ENCODE data around the gene MLLT6. TPM values are rescaled to one million over a fixed set of nuclear protein-coding genes. Genes with fewer than 3 reads are reported as not detected.

MLLT6 gene
- total and polyA plus RNA-seq, 2 of the 13 experiments (the other 11 are each of a cell fraction or from before 2014, with no cell fraction given) = 50.7 to 69.5 TPM

DNA sequence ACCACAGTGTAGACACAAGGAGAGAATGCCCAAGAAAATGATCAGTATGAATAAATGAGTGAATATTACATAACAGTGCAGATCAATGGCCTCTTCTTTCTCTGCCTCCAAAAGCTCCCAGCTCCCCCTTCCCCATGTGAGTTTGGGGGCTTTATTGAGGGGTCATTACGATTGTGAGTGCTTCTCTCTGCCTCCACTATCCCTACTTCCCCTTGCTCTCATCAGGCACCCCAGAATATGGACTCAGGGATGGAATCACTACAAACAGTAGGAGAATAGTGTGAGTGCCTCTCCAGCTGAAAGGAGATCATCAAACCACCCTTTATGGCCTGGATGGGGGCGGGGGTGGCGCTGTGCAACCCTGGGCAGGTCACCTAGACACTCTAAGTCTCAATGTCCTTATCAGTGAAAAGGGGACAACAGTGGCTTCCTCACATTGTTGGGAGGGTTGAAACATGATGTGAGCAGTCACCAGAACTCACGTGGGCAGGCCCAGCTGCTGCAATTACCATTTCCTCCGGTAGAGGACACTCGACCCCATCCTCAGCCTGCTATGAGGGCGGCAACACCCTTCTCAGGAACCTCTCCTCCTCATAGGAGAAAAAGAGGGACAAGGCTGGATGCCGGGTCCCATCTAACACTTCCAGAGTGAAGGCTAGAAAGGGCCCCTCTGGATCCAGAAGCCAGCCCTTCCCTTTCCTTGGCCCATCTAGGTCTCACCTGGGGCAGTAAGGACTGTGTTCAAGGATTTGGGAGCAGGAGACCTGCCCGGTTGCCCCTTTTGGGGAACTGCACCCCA is 28.2 kb upstream of the MLLT6 start (continued):
- TF ChIP-seq, protein P1, sequence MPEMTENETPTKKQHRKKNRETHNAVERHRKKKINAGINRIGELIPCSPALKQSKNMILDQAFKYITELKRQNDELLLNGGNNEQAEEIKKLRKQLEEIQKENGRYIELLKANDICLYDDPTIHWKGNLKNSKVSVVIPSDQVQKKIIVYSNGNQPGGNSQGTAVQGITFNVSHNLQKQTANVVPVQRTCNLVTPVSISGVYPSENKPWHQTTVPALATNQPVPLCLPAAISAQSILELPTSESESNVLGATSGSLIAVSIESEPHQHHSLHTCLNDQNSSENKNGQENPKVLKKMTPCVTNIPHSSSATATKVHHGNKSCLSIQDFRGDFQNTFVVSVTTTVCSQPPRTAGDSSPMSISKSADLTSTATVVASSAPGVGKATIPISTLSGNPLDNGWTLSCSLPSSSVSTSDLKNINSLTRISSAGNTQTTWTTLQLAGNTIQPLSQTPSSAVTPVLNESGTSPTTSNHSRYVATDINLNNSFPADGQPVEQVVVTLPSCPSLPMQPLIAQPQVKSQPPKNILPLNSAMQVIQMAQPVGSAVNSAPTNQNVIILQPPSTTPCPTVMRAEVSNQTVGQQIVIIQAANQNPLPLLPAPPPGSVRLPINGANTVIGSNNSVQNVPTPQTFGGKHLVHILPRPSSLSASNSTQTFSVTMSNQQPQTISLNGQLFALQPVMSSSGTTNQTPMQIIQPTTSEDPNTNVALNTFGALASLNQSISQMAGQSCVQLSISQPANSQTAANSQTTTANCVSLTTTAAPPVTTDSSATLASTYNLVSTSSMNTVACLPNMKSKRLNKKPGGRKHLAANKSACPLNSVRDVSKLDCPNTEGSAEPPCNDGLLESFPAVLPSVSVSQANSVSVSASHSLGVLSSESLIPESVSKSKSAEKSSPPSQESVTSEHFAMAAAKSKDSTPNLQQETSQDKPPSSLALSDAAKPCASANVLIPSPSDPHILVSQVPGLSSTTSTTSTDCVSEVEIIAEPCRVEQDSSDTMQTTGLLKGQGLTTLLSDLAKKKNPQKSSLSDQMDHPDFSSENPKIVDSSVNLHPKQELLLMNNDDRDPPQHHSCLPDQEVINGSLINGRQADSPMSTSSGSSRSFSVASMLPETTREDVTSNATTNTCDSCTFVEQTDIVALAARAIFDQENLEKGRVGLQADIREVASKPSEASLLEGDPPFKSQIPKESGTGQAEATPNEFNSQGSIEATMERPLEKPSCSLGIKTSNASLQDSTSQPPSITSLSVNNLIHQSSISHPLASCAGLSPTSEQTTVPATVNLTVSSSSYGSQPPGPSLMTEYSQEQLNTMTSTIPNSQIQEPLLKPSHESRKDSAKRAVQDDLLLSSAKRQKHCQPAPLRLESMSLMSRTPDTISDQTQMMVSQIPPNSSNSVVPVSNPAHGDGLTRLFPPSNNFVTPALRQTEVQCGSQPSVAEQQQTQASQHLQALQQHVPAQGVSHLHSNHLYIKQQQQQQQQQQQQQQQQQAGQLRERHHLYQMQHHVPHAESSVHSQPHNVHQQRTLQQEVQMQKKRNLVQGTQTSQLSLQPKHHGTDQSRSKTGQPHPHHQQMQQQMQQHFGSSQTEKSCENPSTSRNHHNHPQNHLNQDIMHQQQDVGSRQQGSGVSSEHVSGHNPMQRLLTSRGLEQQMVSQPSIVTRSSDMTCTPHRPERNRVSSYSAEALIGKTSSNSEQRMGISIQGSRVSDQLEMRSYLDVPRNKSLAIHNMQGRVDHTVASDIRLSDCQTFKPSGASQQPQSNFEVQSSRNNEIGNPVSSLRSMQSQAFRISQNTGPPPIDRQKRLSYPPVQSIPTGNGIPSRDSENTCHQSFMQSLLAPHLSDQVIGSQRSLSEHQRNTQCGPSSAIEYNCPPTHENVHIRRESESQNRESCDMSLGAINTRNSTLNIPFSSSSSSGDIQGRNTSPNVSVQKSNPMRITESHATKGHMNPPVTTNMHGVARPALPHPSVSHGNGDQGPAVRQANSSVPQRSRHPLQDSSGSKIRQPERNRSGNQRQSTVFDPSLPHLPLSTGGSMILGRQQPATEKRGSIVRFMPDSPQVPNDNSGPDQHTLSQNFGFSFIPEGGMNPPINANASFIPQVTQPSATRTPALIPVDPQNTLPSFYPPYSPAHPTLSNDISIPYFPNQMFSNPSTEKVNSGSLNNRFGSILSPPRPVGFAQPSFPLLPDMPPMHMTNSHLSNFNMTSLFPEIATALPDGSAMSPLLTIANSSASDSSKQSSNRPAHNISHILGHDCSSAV (CRISPR knock-in tag; IDR thresholded peaks at IDR 0.05; ENCODE audit: borderline replicate concordance) = no peak
- TF ChIP-seq ZNF720 (CRISPR knock-in tag; IDR thresholded peaks at IDR 0.05) (no peak), ZNF790 (CRISPR knock-in tag; IDR thresholded peaks at IDR 0.05; ENCODE audit: borderline replicate concordance) (no peak), SOX5 (CRISPR knock-in tag; IDR thresholded peaks at IDR 0.05; ENCODE audit: borderline replicate concordance) (peak; percentile 84), KLF16 (CRISPR knock-in tag; IDR thresholded peaks at IDR 0.05) (peak in 1 of 2 experiments; percentile 85; a peak in 2 of 4 replicates), NRL (CRISPR knock-in tag; IDR thresholded peaks at IDR 0.05; ENCODE audit: borderline replicate concordance) (0 out of 2 replicates have a peak, but pooled peaks have one; percentile 41), AKAP8 (CRISPR knock-in tag; IDR thresholded peaks at IDR 0.05) (0 out of 2 replicates have a peak, but pooled peaks have one; percentile 19), SKI (IDR thresholded peaks at IDR 0.05; ENCODE audit: partially characterized antibody) (peak; percentile 37), ZFYVE20 (CRISPR knock-in tag; IDR thresholded peaks at IDR 0.05; ENCODE audit: borderline replicate concordance, low read depth) (no peak), HHEX (CRISPR knock-in tag; IDR thresholded peaks at IDR 0.05) (no peak), ZNF234 (CRISPR knock-in tag; conservative IDR thresholded peaks at IDR 0.05) (no peak), ZNF577 (CRISPR knock-in tag; IDR thresholded peaks at IDR 0.05; ENCODE audit: borderline replicate concordance, low read depth) (no peak), NCOA1 (CRISPR knock-in tag; IDR thresholded peaks at IDR 0.05) (no peak), MZF1 (CRISPR knock-in tag; IDR thresholded peaks at IDR 0.05; ENCODE audit: borderline replicate concordance) (0 out of 2 replicates have a peak, but pooled peaks have one; percentile 55), ZNF788 (CRISPR knock-in tag; IDR thresholded peaks at IDR 0.05; ENCODE audit: borderline replicate concordance) (no peak), NFE2L2 (IDR thresholded peaks at IDR 0.05; ENCODE audit: low read length) (no peak), SMC3 (IDR thresholded peaks at IDR 0.05; ENCODE audit: low read length) (peak; percentile 97)
- TF ChIP-seq, protein P2, sequence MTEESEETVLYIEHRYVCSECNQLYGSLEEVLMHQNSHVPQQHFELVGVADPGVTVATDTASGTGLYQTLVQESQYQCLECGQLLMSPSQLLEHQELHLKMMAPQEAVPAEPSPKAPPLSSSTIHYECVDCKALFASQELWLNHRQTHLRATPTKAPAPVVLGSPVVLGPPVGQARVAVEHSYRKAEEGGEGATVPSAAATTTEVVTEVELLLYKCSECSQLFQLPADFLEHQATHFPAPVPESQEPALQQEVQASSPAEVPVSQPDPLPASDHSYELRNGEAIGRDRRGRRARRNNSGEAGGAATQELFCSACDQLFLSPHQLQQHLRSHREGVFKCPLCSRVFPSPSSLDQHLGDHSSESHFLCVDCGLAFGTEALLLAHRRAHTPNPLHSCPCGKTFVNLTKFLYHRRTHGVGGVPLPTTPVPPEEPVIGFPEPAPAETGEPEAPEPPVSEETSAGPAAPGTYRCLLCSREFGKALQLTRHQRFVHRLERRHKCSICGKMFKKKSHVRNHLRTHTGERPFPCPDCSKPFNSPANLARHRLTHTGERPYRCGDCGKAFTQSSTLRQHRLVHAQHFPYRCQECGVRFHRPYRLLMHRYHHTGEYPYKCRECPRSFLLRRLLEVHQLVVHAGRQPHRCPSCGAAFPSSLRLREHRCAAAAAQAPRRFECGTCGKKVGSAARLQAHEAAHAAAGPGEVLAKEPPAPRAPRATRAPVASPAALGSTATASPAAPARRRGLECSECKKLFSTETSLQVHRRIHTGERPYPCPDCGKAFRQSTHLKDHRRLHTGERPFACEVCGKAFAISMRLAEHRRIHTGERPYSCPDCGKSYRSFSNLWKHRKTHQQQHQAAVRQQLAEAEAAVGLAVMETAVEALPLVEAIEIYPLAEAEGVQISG (CRISPR knock-in tag; IDR thresholded peaks at IDR 0.05) = peak; percentile 62; the same call in 1 of the 2 replicates

Measured in HepG2 (cell line).